HepG2 (cell line): Measurements from ENCODE around the gene KCTD15. TPM values are rescaled to one million over a fixed set of nuclear protein-coding genes. Genes with fewer than 3 reads are reported as not detected.

Source experiments
- ARID2 ChIP-seq: sonication (generic); formaldehyde crosslinking; IDR thresholded peaks from 2 replicates; pipeline ENCODE4 v1.8.1; 2022; ENCODE audit warnings: mild to moderate bottlenecking, missing genetic modification reagents, borderline replicate concordance
- GATAD2A ChIP-seq: IDR thresholded peaks from 2 replicates; pipeline ENCODE4 v1.6.1; 2016
- HNRNPH1 ChIP-seq: fragments of 200-400 bp; formaldehyde crosslinking; optimal IDR thresholded peaks from 2 replicates; pipeline ENCODE3; 2017; ENCODE audit warnings: mild to moderate bottlenecking, low read depth, low read length
- KMT2A ChIP-seq: sonication (generic); formaldehyde crosslinking; IDR thresholded peaks from 2 replicates; pipeline ENCODE4 v1.4.0; 2020; ENCODE audit warnings: missing genetic modification reagents
- MZF1 ChIP-seq: sonication (generic); formaldehyde crosslinking; IDR thresholded peaks from 2 replicates; pipeline ENCODE4 v1.8.1; 2023; ENCODE audit warnings: mild to moderate bottlenecking, missing genetic modification reagents, borderline replicate concordance
- PAF1 ChIP-seq: IDR thresholded peaks from 2 replicates; pipeline ENCODE4 v1.6.1; 2016; ENCODE audit warnings: missing genetic modification reagents, missing compliant biosample characterization
- PHF20 ChIP-seq: sonication (generic); formaldehyde crosslinking; IDR thresholded peaks from 2 replicates; pipeline ENCODE4 v1.5.0; 2020; ENCODE audit warnings: mild to moderate bottlenecking, missing genetic modification reagents
- PITX1 ChIP-seq: sonication (generic); formaldehyde crosslinking; IDR thresholded peaks from 2 replicates; pipeline ENCODE4 v1.5.1; 2020; ENCODE audit warnings: mild to moderate bottlenecking, missing genetic modification reagents
- SKI ChIP-seq: fragments of 450-650 bp; IDR thresholded peaks from one replicate; pipeline ENCODE4 v1.6.1; 2018; ENCODE audit warnings: mild to moderate bottlenecking; ENCODE audit not compliant: partially characterized antibody
- SMC3 ChIP-seq: IDR thresholded peaks from 2 replicates; pipeline ENCODE4 v1.6.1; 2011; ENCODE audit warnings: low read length, improper control_type of control experiment
- SOX13 ChIP-seq, 3 experiments: fragments of 450-650 bp in 1 of 3; sonication (generic) in 1 of 3; formaldehyde crosslinking in 1 of 3; IDR thresholded peaks in 2 of 3; conservative IDR thresholded peaks in 1 of 3; 2 replicates each; pipeline versions ENCODE4 v1.5.0 to v1.6.1; 2016 to 2020; ENCODE audit warnings: antibody characterized with exemption in 1 of 3, mild to moderate bottlenecking in 1 of 3, missing compliant biosample characterization in 1 of 3, missing genetic modification reagents in 1 of 3, moderate library complexity in 1 of 3
- TBX2 ChIP-seq: sonication (generic); formaldehyde crosslinking; IDR thresholded peaks from 2 replicates; pipeline ENCODE4 v1.5.0; 2020; ENCODE audit warnings: missing genetic modification reagents, mild to moderate bottlenecking, borderline replicate concordance
- TRIM24 ChIP-seq: sonication (generic); formaldehyde crosslinking; IDR thresholded peaks from 2 replicates; pipeline ENCODE4 v1.8.0; 2022; ENCODE audit warnings: mild to moderate bottlenecking, missing genetic modification reagents
- ZBTB20 ChIP-seq: sonication (generic); formaldehyde crosslinking; IDR thresholded peaks from 2 replicates; pipeline ENCODE4 v1.8.1; 2023; ENCODE audit warnings: missing genetic modification reagents, low read depth, mild to moderate bottlenecking, borderline replicate concordance
- ZMYM2 ChIP-seq: sonication (generic); formaldehyde crosslinking; IDR thresholded peaks from 2 replicates; pipeline ENCODE4 v1.8.0; 2022; ENCODE audit warnings: mild to moderate bottlenecking, missing genetic modification reagents
- ZMYM3 ChIP-seq: sonication (generic); formaldehyde crosslinking; IDR thresholded peaks from 2 replicates; pipeline ENCODE4 v1.5.1; 2020; ENCODE audit warnings: mild to moderate bottlenecking, missing genetic modification reagents
- ZNF17 ChIP-seq: sonication (generic); formaldehyde crosslinking; IDR thresholded peaks from 2 replicates; pipeline ENCODE4 v1.5.0; 2020; ENCODE audit warnings: mild to moderate bottlenecking, missing genetic modification reagents
- polyA plus RNA-seq, 8 experiments: library from polyadenylated mRNA; depleted of rRNA in 3 of 8; stranded (reverse) in 7 of 8; unstranded in 1 of 8; fragments of >200 nt; fragmentation: Illumina TruSeq in 4 of 8; extraction: Trizol in 4 of 8; gene quantifications; 2 replicates each; pipeline versions ENCODE4 v1.2.1 to v1.2.3, GENCODE V29; 2011 to 2016; ENCODE audit warnings: low read depth in 4 of 8, missing spikeins in 1 of 8, mixed read lengths in 1 of 8; ENCODE audit not compliant: insufficient read depth in 1 of 8
- total RNA-seq, 5 experiments: library from RNA; depleted of rRNA; stranded (reverse); fragments of >200 nt; fragmentation: Illumina TruSeq; extraction: Trizol; gene quantifications; 2 replicates each; pipeline ENCODE4 v1.2.3, GENCODE V29; 2016; ENCODE audit warnings: low read depth in 1 of 5
- TF ChIP-seq, protein P1 (sequence below): sonication (generic); formaldehyde crosslinking; IDR thresholded peaks from 2 replicates; pipeline ENCODE4 v1.5.1; 2020; ENCODE audit warnings: mild to moderate bottlenecking, missing genetic modification reagents, borderline replicate concordance
- TF ChIP-seq, protein P2 (sequence below): sonication (generic); formaldehyde crosslinking; IDR thresholded peaks from 2 replicates; pipeline ENCODE4 v1.9.0; 2021; ENCODE audit warnings: missing genetic modification reagents, mild to moderate bottlenecking, borderline replicate concordance
- TF ChIP-seq, protein P3 (sequence below): sonication (generic); formaldehyde crosslinking; IDR thresholded peaks from 2 replicates; pipeline ENCODE4 v1.4.0; 2020; ENCODE audit warnings: missing genetic modification reagents

KCTD15 gene
- total and polyA plus RNA-seq, 2 of the 13 experiments (the other 11 are each of a cell fraction or from before 2014, with no cell fraction given), result 13.2 to 16.7 TPM

DNA sequence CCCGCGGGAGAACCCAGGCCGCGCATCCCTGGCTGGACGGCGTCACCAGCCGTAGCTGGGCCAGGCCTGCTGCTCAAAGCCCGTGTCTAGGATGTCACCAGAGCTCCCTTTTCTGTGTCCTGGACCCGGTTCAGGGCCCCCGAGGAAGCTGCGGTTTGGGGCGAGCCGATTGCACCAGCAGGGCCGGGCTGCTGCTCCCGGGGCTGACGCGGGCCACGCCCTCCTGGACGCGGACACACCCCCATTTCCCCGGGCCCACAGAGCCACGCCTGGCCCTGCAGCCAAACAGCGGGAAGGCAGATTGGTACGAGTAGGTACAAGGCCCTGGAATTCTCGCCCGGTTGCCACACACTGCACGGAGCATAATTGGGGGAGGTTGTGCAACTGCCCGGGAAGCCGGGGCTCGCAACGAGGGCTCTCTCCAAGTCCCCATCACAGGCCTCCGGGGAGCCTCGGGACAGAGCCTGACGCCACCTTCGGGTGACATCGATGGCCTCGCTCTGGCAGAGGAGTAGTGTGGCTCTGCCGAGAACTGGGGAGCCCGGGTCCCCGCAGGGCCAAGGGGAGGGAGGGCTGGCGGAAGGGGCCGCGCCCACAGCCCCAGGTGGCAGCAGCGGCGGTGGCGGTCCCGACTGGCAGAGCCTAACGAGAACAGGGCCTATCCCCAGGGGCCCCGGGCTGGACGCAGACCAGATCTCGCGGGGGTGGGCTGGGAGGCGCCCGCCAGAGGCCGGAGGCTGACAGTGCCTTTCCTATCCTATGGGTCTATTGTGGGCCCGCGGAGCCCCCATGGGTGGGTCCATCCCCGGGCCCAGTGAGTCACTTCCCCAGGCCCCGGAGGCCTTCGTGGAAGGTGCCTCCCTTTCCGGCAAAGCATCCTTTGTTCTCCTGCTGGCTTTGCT is 23.5 kb downstream of the KCTD15 start (continued):
- TF ChIP-seq, protein P1, sequence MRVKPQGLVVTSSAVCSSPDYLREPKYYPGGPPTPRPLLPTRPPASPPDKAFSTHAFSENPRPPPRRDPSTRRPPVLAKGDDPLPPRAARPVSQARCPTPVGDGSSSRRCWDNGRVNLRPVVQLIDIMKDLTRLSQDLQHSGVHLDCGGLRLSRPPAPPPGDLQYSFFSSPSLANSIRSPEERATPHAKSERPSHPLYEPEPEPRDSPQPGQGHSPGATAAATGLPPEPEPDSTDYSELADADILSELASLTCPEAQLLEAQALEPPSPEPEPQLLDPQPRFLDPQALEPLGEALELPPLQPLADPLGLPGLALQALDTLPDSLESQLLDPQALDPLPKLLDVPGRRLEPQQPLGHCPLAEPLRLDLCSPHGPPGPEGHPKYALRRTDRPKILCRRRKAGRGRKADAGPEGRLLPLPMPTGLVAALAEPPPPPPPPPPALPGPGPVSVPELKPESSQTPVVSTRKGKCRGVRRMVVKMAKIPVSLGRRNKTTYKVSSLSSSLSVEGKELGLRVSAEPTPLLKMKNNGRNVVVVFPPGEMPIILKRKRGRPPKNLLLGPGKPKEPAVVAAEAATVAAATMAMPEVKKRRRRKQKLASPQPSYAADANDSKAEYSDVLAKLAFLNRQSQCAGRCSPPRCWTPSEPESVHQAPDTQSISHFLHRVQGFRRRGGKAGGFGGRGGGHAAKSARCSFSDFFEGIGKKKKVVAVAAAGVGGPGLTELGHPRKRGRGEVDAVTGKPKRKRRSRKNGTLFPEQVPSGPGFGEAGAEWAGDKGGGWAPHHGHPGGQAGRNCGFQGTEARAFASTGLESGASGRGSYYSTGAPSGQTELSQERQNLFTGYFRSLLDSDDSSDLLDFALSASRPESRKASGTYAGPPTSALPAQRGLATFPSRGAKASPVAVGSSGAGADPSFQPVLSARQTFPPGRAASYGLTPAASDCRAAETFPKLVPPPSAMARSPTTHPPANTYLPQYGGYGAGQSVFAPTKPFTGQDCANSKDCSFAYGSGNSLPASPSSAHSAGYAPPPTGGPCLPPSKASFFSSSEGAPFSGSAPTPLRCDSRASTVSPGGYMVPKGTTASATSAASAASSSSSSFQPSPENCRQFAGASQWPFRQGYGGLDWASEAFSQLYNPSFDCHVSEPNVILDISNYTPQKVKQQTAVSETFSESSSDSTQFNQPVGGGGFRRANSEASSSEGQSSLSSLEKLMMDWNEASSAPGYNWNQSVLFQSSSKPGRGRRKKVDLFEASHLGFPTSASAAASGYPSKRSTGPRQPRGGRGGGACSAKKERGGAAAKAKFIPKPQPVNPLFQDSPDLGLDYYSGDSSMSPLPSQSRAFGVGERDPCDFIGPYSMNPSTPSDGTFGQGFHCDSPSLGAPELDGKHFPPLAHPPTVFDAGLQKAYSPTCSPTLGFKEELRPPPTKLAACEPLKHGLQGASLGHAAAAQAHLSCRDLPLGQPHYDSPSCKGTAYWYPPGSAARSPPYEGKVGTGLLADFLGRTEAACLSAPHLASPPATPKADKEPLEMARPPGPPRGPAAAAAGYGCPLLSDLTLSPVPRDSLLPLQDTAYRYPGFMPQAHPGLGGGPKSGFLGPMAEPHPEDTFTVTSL, result no peak
- no peak for TF ChIP-seq MZF1 (CRISPR knock-in tag)
- no peak for TF ChIP-seq ZMYM2 (CRISPR knock-in tag)
- TF ChIP-seq KMT2A, result no peak
- TF ChIP-seq SKI, result no peak
- peak; percentile 22; the same call in 1 of the 2 replicates for TF ChIP-seq PHF20 (CRISPR knock-in tag)
- no peak; the same call in 1 of the 2 replicates for TF ChIP-seq TBX2 (CRISPR knock-in tag)
- TF ChIP-seq ZNF17 (CRISPR knock-in tag), result no peak
- TF ChIP-seq ZBTB20 (CRISPR knock-in tag), result no peak
- TF ChIP-seq SOX13 (IDR thresholded peaks at IDR 0.05), result no peak
- TF ChIP-seq SOX13 (CRISPR knock-in tag; conservative IDR thresholded peaks at IDR 0.05 in 1 of 2, IDR thresholded peaks at IDR 0.05 in 1 of 2), result no peak
- TF ChIP-seq, protein P2, sequence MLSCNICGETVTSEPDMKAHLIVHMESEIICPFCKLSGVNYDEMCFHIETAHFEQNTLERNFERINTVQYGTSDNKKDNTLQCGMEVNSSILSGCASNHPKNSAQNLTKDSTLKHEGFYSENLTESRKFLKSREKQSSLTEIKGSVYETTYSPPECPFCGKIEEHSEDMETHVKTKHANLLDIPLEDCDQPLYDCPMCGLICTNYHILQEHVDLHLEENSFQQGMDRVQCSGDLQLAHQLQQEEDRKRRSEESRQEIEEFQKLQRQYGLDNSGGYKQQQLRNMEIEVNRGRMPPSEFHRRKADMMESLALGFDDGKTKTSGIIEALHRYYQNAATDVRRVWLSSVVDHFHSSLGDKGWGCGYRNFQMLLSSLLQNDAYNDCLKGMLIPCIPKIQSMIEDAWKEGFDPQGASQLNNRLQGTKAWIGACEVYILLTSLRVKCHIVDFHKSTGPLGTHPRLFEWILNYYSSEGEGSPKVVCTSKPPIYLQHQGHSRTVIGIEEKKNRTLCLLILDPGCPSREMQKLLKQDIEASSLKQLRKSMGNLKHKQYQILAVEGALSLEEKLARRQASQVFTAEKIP (CRISPR knock-in tag), result no peak
- 0 out of 2 replicates have a peak, but pooled peaks have one; percentile 7 for TF ChIP-seq GATAD2A
- no peak for TF ChIP-seq ZMYM3 (CRISPR knock-in tag)
- TF ChIP-seq, protein P3, sequence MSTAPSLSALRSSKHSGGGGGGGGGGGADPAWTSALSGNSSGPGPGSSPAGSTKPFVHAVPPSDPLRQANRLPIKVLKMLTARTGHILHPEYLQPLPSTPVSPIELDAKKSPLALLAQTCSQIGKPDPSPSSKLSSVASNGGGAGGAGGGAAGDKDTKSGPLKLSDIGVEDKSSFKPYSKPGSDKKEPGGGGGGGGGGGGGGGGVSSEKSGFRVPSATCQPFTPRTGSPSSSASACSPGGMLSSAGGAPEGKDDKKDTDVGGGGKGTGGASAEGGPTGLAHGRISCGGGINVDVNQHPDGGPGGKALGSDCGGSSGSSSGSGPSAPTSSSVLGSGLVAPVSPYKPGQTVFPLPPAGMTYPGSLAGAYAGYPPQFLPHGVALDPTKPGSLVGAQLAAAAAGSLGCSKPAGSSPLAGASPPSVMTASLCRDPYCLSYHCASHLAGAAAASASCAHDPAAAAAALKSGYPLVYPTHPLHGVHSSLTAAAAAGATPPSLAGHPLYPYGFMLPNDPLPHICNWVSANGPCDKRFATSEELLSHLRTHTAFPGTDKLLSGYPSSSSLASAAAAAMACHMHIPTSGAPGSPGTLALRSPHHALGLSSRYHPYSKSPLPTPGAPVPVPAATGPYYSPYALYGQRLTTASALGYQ (CRISPR knock-in tag), result no peak
- no peak for TF ChIP-seq SMC3
- TF ChIP-seq PITX1 (CRISPR knock-in tag), result no peak
- TF ChIP-seq TRIM24 (CRISPR knock-in tag), result no peak
- TF ChIP-seq HNRNPH1, result no peak
- no peak for TF ChIP-seq PAF1 (CRISPR knock-in tag)
- TF ChIP-seq ARID2 (CRISPR knock-in tag), result no peak
